HEK293T (cell line): ENCODE data around the gene ZP2.

ENCODE experiments used
- BHLHE40 ChIP-seq: fragments of 450-650 bp; IDR thresholded peaks from 2 replicates; pipeline ENCODE4 v1.6.1; 2016; ENCODE audit warnings: mild to moderate bottlenecking, moderate library complexity, borderline replicate concordance
- ELF4 ChIP-seq: fragments of 450-650 bp; IDR thresholded peaks from 2 replicates; pipeline ENCODE4 v1.6.1; 2017; ENCODE audit warnings: antibody characterized with exemption
- FOXA1 ChIP-seq: fragments of 450-650 bp; IDR thresholded peaks from 2 replicates; pipeline ENCODE4 v1.6.1; 2016; ENCODE audit warnings: mild to moderate bottlenecking
- FOXK2 ChIP-seq: fragments of 450-650 bp; IDR thresholded peaks from 2 replicates; pipeline ENCODE4 v1.6.1; 2016; ENCODE audit warnings: mild to moderate bottlenecking
- FOXM1 ChIP-seq: fragments of 450-650 bp; IDR thresholded peaks from 2 replicates; pipeline ENCODE4 v1.6.1; 2017; ENCODE audit warnings: mild to moderate bottlenecking, borderline replicate concordance
- SP1 ChIP-seq: fragments of 450-650 bp; IDR thresholded peaks from 2 replicates; pipeline ENCODE4 v1.6.1; 2017
- SUZ12 ChIP-seq: fragments of 450-650 bp; IDR thresholded peaks from 2 replicates; pipeline ENCODE4 v1.6.1; 2016; ENCODE audit warnings: mild to moderate bottlenecking
- TARDBP ChIP-seq: fragments of 450-650 bp; IDR thresholded peaks from 2 replicates; pipeline ENCODE4 v1.6.1; 2016
- ZNF384 ChIP-seq: fragments of 450-650 bp; IDR thresholded peaks from 2 replicates; pipeline ENCODE4 v1.6.1; 2016
- TF ChIP-seq, protein P1 (sequence below): fragments of 450-650 bp; IDR thresholded peaks from 2 replicates; pipeline ENCODE4 v1.6.1; 2016

DNA sequence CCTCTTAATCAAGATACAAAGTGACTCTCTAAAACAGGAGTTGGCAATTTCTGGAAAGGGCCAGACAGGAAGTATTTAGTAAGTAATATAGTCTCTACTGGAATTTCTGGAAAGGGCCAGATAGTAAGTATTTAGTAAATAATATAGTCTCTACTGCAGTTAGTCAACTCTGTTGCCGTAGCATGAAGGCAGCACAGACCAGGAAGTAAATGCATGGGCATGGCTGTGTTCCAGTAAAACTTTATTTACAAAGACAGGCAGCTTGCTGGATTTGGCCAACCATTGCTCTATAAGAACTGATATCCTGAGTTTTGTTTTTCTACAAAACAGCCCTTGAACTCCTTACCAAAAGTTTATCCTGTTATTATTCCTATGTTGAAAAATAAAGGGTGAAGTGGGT is 36.0 kb downstream of the ZP2 start:
- TF ChIP-seq SP1 (no peak), ELF4 (no peak), FOXK2 (no peak), ZNF384 (no peak), TARDBP (no peak), SUZ12 (no peak), FOXM1 (no peak), FOXA1 (no peak), BHLHE40 (no peak)
- TF ChIP-seq, protein P1, sequence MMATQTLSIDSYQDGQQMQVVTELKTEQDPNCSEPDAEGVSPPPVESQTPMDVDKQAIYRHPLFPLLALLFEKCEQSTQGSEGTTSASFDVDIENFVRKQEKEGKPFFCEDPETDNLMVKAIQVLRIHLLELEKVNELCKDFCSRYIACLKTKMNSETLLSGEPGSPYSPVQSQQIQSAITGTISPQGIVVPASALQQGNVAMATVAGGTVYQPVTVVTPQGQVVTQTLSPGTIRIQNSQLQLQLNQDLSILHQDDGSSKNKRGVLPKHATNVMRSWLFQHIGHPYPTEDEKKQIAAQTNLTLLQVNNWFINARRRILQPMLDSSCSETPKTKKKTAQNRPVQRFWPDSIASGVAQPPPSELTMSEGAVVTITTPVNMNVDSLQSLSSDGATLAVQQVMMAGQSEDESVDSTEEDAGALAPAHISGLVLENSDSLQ: no peak
